ENCODE measurements around the gene EPB41L3.

The EPB41L3 gene

DNA sequence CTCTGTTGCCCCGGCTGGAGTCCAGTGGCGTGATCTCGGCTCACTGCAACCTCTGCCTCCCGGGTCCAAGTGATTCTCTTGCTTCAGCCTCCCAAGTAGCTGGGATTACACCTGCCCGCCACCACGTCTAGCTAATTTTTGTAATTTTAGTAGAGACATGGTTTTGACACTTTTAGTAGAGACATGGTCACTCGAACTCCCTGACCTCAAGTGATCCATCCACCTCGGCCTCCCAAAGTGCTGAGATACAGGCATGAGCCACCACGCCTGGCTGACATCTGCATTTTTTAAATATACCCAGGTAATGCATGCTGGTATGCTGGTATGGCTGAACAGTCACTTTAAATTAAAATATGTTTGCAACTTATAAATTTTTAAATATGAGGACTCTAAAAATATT lies 91.9 kb downstream of the EPB41L3 start:
- DNase-seq (ENCODE audit: low read depth), result no peak

GRCh38 chr18:5451150-5451549 lies 92.6 kb downstream of the EPB41L3 start:
- no peak for DNase-seq (ENCODE audit: low read depth)

DNA sequence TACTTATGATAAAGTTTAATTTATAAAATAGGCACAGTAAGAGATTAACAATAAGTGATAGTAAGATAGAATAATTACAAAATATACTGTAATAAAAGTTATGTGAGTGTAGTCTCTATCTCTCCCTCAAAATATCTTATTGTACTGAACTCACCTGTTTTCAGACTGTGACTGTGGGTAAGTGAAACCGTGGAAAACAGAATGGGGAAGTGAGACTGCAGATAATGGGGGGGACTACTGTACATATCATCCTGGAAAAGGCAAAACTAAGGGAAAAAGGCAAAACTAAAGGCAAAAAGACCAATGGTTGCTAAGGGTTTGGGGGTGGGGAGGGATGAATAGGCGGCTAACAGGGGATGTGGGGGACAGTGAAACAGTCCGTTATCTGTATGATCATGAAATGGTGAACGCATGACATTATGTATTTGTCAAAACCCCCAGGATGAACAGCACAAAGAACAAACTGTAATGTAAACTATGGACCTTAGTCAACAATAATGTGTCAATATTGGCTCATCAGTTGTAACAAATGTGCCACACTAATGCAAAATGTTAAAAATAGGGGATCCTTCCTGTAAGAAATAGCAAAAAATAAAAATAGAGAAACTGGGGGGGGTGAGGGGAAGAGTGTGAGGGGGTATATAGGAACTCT lies 93.8 kb downstream of the EPB41L3 start:
- DNase-seq (ENCODE audit: low read depth), result no peak

GRCh38 chr18:5447442-5447841 lies 96.4 kb downstream of the EPB41L3 start:
- no peak for DNase-seq (ENCODE audit: low read depth)

DNA sequence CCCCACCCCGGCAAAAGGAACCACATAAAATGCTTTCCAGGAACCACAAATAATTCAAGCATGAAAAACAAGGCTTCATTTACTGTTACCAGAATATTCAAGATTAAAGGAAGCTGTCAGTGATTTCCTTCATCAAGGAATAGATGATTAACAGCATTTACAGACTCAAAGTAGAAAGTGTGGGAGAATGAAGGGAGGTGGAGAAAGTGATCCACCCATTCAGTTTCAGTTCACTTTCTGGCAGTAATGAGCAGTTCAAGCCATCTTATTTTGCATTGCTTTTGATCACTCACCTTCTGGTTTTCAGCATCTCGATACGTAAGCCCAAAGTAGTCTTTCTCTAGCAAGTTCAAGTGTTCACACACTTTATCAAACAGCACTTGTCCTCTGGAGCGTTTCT lies 99.0 kb downstream of the EPB41L3 start:
- no peak for DNase-seq (ENCODE audit: low read depth)

- no peak for DNase-seq (ENCODE audit: low read depth)
Observed at GRCh38 chr18:5444269-5444668, 99.5 kb downstream of the EPB41L3 start.

DNA sequence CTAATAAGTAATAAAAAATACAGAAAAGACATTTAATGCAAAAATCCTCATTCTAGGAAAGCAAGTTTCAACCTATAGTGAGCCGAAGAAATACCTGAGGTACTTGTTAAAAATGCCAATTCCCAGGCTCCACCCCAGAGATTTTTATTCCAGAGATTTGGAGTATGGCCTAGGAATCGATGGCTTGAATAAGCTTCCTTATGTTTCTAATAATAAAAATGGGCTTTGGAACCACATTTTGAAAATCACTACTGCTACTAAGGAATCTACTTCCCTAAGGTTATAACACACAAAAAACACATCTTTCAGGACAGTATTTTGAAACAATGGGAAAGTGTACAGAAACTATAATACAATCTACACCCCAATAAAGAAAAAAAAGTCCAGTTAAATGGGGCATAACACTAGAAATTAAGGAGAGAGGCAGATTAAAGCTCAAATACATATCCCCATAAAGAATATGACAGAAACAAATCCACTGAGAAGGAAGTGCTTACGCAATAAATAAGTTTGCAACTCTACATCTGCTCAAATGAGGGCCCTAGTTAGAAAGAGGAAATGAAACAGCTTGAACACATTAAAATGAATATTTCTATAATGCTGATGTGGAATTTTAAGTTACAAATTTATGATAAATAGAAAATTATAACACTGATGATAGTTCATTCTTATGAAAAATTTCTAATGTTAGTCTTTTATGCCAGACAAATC lies 103.7 kb downstream of the EPB41L3 start:
- DNase-seq (ENCODE audit: low read depth), result no peak

GRCh38 chr18:5434425-5434824 lies 109.4 kb downstream of the EPB41L3 start:
- no peak for DNase-seq (ENCODE audit: low read depth)

GRCh38 chr18:5431836-5432575 lies 111.8 kb downstream of the EPB41L3 start:
- no peak for DNase-seq (ENCODE audit: low read depth)

DNA sequence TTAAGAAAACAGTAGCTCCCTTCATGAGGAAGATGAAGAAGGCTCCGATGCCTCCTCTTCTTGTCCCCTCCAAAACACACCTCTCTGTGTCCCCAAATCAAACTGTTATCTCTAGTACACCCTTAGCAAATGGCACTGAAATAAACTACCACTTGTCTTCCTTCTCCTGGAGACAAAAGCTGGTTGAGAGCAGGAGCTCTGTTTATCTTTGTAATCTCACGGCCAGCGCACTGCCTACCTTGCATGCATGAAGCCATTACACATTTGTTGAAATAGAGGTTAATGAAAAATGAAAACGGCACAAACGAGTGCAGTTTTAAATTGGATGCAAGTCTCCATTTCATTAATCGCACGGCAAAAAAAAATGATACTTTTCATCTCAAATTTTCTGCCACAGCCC lies 113.7 kb downstream of the EPB41L3 start:
- no peak for DNase-seq (ENCODE audit: low read depth)

GRCh38 chr18:5429681-5430080 lies 114.1 kb downstream of the EPB41L3 start:
- DNase-seq (ENCODE audit: low read depth), result no peak

DNA sequence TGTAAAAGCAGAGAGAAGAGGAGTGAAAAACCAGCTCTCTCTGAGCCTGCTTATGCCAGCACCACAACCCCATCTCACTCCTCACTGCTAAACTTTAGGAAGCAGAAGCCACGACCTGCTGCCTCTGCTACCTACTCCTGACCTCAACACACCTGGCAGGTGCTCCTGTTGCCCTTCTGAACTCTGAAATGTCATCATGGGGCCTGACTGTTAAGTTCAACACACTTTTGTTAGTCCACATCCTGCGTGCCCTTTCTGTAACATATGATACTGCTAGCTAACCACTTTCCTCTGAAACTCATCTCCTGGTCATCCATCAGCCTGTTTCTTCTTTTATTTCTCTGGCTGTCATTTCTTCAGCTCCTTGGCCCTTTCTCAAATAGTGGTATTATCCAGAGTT lies 118.1 kb downstream of the EPB41L3 start:
- DNase-seq (ENCODE audit: low read depth), result no peak

DNA sequence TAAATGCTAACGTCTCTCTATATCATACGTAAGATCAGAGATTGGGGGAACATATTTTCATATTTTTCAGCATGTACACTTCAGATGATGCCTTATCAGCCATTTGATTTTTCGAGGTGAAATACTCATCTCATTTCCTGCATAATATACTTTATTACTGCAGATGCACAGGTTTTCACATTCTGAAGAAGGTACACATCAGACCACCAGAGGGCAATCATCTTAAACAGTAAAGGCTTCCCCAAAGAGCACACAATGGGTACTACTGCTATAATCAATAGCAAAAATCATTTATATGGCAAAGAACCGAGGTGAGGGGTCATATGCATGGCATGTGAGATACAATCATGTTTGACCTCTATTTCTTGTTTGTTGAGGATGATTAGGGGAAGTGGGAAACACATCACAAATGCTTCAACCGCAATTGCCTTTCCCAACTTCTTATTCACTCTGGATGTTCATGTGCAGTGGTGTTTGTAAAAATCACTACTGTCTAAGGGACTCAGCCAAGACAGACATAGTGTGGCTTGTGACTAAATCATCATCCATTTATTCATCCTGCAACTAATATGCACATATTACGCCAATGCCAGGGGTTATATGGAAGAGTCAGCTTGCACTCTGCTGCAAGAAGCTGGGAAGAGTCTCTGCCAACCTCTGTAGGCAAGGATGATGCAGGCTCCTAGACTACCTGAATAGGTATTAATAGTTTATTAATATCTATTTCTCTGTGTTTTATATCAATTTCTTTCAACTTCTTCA lies 118.7 kb downstream of the EPB41L3 start:
- DNase-seq (ENCODE audit: low read depth), result no peak

- DNase-seq (ENCODE audit: low read depth), result no peak
Observed at GRCh38 chr18:5422626-5423025, 121.2 kb downstream of the EPB41L3 start.

DNA sequence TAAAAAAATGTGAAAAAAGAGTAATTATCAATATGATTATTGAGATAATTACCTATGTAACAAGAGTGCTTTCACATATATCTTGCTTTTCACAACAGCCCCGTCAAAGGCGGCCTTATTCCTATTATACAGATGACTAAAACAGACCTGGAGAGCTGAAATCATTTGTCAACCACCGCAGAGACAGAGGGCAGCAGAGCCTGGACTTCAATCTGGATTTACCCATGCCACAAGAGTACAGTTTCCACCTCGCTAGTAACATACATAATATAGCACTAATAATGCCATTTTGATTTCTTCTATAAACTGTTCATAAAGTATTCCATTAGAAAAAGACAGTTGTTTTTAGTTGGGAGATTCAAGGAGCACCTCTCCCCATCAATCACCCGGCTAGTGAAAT lies 121.8 kb downstream of the EPB41L3 start:
- DNase-seq (ENCODE audit: low read depth), result no peak

- no peak for DNase-seq (ENCODE audit: low read depth)
Observed at GRCh38 chr18:5420906-5421305, 122.9 kb downstream of the EPB41L3 start.

DNA sequence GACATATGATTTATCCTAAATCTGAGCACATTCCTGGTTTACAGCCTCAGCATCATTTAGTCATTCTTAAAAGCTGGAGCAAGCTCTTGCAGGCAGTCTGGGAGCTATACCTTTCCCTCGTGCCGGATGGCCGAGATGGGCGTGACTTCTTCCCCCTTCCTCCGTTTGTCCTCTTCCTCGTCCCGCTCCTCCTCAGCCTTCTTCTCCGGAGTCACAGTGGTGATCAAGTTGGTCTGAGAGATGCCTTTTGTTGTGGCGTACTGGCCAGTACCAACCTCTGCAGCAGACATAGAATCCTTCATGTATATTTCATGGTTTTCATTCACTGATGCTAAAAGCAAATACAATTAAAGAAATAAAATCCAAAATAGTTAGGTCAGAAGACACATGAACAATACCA lies 124.2 kb downstream of the EPB41L3 start:
- no peak for DNase-seq (ENCODE audit: low read depth)

GRCh38 chr18:5419030-5419429 lies 124.8 kb downstream of the EPB41L3 start:
- no peak for DNase-seq (ENCODE audit: low read depth)

DNA sequence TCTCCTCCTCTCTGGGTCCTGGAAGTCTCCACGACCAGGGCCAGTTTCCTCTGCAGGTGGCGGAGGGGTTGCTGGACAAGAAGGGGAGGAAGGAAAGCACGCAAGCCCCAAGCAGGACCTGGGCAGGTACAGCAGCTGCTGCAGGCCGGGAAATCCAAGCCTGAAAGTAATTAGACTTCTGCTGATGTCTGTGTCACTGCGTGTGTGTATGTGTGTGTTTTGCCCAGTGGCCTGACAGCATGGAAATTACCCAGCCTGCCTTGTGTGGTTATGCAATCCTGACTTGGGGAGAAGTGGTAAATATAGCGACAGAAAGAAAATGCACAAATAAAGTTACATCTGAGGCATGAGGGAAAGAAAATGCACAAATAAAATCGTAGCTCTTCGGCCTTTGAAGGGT lies 126.5 kb downstream of the EPB41L3 start:
- DNase-seq (ENCODE audit: low read depth), result no peak

- DNase-seq (ENCODE audit: low read depth), result no peak
Observed at GRCh38 chr18:5416112-5416511, 127.7 kb downstream of the EPB41L3 start.

DNA sequence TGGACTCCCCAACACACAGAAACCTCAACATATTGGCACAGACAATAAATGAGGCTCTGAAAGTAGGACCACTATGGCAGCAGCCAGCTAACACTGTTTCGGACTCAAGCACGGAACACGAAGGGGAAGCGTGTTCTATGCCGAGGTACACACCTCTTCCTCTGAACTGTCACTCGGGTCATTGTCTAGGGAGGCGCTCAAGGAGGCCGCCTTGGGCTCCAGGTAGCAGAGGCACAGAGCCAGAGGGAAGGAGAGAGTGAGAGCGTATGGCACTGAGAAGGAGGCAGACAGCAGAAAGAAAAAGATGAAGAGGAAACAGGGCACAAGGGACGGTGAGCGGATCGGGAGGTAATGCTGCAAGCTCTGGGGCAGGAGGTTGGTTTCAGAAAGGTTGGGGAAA lies 128.1 kb downstream of the EPB41L3 start:
- no peak for DNase-seq (ENCODE audit: low read depth)

- DNase-seq (ENCODE audit: low read depth), result no peak
Observed at GRCh38 chr18:5415031-5415430, 128.8 kb downstream of the EPB41L3 start.

GRCh38 chr18:5414546-5414945 lies 129.3 kb downstream of the EPB41L3 start:
- DNase-seq (ENCODE audit: low read depth), result no peak

Data from T-helper 22 cell (primary cell).